HG02981 (cell line): ENCODE data around the gene SMARCE1.

Experiments
- ATAC-seq: cut with Tn5 transposase; IDR thresholded peaks from one replicate; pipeline ENCODE4 v1.9.1; 2021; ENCODE audit warnings: mild to moderate bottlenecking, moderate library complexity; ENCODE audit not compliant: unreplicated experiment

The SMARCE1 gene

GRCh38 chr17:40647624-40648383 lies at the start of gene SMARCE1:
Gene SMARCE1 (minus strand): TSS chr17:40647818. CDS start chr17:40645802, 2,016 bp downstream.
- ATAC-seq, result peak; percentile 60

- ATAC-seq, result no peak
Observed at GRCh38 chr17:40697297-40697696, 49.7 kb upstream of the SMARCE1 start.

GRCh38 chr17:40696651-40697072 lies 49.0 kb upstream of the SMARCE1 start:
- ATAC-seq, result no peak

GRCh38 chr17:40695874-40696472 lies 48.4 kb upstream of the SMARCE1 start:
- ATAC-seq, result no peak

GRCh38 chr17:40694584-40694983 lies 47.0 kb upstream of the SMARCE1 start:
- ATAC-seq, result no peak

- ATAC-seq, result no peak
Observed at GRCh38 chr17:40687106-40687505, 39.5 kb upstream of the SMARCE1 start.

GRCh38 chr17:40686192-40686591 lies 38.6 kb upstream of the SMARCE1 start:
- no peak for ATAC-seq

- ATAC-seq, result no peak
Observed at GRCh38 chr17:40680998-40681397, 33.4 kb upstream of the SMARCE1 start.

GRCh38 chr17:40679523-40679907 lies 31.9 kb upstream of the SMARCE1 start:
- no peak for ATAC-seq

- ATAC-seq, result no peak
Observed at GRCh38 chr17:40678902-40679522, 31.4 kb upstream of the SMARCE1 start.

GRCh38 chr17:40675905-40676304 lies 28.3 kb upstream of the SMARCE1 start:
- ATAC-seq, result no peak

- no peak for ATAC-seq
Observed at GRCh38 chr17:40672654-40673053, 25.0 kb upstream of the SMARCE1 start.

GRCh38 chr17:40671282-40671681 lies 23.7 kb upstream of the SMARCE1 start:
- ATAC-seq, result no peak

- no peak for ATAC-seq
Observed at GRCh38 chr17:40666331-40666730, 18.7 kb upstream of the SMARCE1 start.

- no peak for ATAC-seq
Observed at GRCh38 chr17:40664582-40665333, 17.1 kb upstream of the SMARCE1 start, which contains the start of gene KRT222. Gene KRT222 (minus strand): TSS chr17:40665177. CDS start chr17:40665099, 78 bp downstream.

GRCh38 chr17:40663252-40663651 lies 15.6 kb upstream of the SMARCE1 start:
- no peak for ATAC-seq

GRCh38 chr17:40659911-40660310 lies 12.3 kb upstream of the SMARCE1 start:
- no peak for ATAC-seq

- no peak for ATAC-seq
Observed at GRCh38 chr17:40658396-40658795, 10.8 kb upstream of the SMARCE1 start.

GRCh38 chr17:40651939-40652338 lies 4.3 kb upstream of the SMARCE1 start:
- no peak for ATAC-seq

- ATAC-seq, result peak; percentile 18
Observed at GRCh38 chr17:40648384-40648968, 858 bp upstream of the SMARCE1 start.
